NCI-H1048 (cell line): ENCODE measurements around the gene TAF11L8.
"Not testable (repeated sequence)": the region's sequence is repeated elsewhere in the genome, so short reads cannot be mapped to it uniquely, and the experiment has no call there.

ENCODE experiments used
- DNase-seq: peaks from one replicate; lab custom pipeline; 2025; lab: John Stamatoyannopoulos, UW

TAF11L8 gene

GRCh38 chr5:17590860-17591259 is at the start of gene TAF11L8:
TAF11L8 (minus strand) TSS chr5:17590960.
- not testable (repeated sequence) for DNase-seq

GRCh38 chr5:17634160-17634559 is 43.4 kb upstream of the TAF11L8 start, which contains the start of gene TAF11L14:
TAF11L14 (plus strand) TSS chr5:17634460.
- DNase-seq, result no peak

DNA sequence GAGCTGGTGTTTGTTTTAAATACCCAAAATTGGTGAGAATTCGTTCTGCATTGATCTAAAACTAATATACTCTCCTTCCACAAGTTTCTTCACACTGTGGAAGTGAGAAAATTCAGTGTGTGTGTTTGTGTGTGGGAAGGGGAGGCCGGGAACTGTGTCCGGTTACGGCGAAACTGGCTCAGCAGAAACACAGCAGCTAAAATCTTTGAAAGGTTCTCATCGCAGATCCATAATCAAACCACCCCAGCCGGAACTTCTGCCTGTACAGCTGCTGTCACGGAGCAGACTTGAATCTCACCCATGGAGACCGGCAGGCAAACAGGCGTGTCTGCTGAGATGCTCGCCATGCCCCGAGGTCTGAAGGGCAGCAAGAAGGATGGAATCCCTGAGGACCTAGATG is 41.0 kb upstream of the TAF11L8 start, which contains the start of gene TAF11L13:
TSS of gene TAF11L13 (plus strand) at position 301 of the 400 bp plus-strand sequence.
- not testable (repeated sequence) for DNase-seq

DNA sequence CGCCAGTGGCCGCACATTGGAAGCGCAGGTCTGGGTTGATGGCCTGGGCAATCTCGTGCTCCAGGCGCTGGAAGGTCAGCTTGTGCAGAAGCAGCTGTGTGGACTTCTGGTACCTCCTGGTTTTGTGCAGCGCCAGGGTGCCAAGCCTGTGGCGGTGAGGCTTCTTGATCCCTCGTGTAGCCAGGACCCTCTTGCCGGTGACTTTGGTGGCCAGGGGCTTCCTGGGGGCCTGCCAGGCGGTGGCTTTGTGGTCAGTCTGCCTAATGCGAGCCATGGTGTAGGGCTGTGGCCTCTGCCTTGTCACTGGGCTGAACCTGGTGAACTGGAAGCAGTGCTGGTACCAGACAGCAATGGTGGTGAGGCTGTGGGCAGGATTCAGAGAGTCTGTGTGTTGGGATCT is 34.9 kb upstream of the TAF11L8 start:
- DNase-seq, result no peak

- DNase-seq, result no peak
Measured at GRCh38 chr5:17620627-17621026, 29.9 kb upstream of the TAF11L8 start.

DNA sequence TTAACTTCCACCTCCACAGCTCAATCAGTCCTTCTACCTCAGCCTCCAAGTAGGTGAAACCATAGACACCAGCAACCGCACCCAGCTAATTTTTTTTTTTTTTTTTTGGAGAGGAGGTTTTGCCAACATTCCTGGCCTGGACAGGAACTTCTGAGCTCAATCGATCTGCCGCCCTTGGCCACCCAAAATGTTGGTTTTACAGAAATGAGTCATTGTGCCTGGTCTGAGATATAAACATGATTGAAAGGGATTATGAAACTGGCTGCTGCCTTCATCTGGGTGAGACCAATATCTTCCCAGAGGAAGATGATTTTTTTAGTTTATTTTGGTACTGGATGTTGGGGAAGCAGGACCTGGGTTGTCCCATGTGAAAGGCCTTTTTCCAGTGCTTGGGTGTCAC is 28.6 kb upstream of the TAF11L8 start:
- no peak for DNase-seq

GRCh38 chr5:17614872-17615605 is 24.3 kb upstream of the TAF11L8 start:
- DNase-seq, result no peak

DNA sequence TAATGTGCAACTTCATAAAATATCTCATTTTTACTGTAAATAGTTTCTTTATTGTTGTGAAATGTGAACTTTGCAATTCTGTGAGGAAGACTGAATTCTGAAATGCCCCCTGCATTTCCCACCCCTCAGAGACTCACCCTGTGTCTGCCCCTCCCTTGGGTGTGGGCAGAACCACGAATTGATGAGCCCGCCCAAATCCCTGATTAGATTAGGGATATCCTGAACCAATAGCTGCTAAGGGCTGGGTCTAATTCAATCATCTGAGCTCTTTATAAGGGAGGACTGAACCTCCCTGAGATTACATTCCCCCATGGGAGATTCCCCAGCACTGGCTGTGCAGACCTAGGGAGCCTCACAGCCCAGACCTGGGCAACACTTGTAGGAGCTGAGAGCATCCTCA is 19.3 kb upstream of the TAF11L8 start, which contains the start of gene TAF11L12:
TSS of gene TAF11L12 (plus strand) at position 301 of the 400 bp plus-strand sequence.
- not testable (repeated sequence) for DNase-seq

GRCh38 chr5:17607461-17607860 is 16.7 kb upstream of the TAF11L8 start:
- not testable (repeated sequence) for DNase-seq

- no peak for DNase-seq
Measured at GRCh38 chr5:17604951-17605350, 14.2 kb upstream of the TAF11L8 start.

DNA sequence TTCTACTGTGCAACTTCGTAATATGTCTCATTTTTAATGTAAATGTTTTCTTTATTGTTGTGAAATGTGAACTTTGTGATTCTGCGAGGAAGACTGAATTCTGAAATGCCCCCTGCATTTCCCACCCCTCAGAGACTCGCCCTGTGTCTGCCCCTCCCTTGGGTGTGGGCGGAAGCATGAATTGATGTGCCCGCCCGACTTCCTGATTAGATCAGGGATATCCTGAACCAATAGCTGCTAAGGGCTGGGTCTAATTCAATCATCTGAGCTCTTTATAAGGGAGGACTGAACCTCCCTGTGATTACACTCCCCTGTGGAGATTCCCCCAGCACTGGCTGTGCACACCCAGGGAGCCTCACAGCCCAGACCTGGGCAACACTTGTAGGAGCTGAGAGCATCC is 13.1 kb upstream of the TAF11L8 start, which contains the start of gene TAF11L11:
TSS of gene TAF11L11 (plus strand) at position 304 of the 400 bp plus-strand sequence.
- not testable (repeated sequence) for DNase-seq

- DNase-seq, result not testable (repeated sequence)
Measured at GRCh38 chr5:17597728-17598127, 7.0 kb upstream of the TAF11L8 start, which contains the start of gene TAF11L10. TAF11L10 (minus strand) TSS chr5:17597828.

DNA sequence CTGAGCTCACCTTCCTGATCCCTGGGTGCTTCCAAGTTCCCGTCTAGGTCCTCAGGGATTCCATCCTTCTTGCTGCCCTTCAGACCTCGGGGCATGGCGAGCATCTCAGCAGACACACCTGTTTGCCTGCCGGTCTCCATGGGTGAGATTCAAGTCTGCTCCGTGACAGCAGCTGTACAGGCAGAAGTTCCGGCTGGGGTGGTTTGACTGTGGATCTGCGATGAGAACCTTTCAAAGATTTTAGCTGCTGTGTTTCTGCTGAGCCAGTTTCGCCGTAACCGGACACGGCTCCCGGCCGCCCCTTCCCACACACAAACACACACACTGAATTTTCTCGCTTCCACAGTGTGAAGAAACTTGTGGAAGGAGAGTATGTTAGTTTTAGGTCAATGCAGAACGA is 3.5 kb upstream of the TAF11L8 start, which contains the start of gene TAF11L9:
TSS of gene TAF11L9 (minus strand) at position 140 of the 400 bp plus-strand sequence.
- DNase-seq, result not testable (repeated sequence)

- DNase-seq, result not testable (repeated sequence)
Measured at GRCh38 chr5:17585658-17586057, 5.1 kb downstream of the TAF11L8 start, which contains the start of gene TAF11L7. TAF11L7 (minus strand) TSS chr5:17585758.
